ENCODE data around the gene RASAL2. TPM values are rescaled to one million over a fixed set of nuclear protein-coding genes. Genes with fewer than 3 reads are reported as not detected.

RASAL2 gene
- total RNA-seq (2014; rRNA removed; shearing (Covaris generic)), result 25.2 and 26.2 TPM in 2 replicates

GRCh38 chr1:178093951-178094738 is at the start of gene RASAL2:
Gene RASAL2, plus strand, starts transcription at chr1:178094104. Its CDS starts 389 bp downstream, at chr1:178094493.

DNA sequence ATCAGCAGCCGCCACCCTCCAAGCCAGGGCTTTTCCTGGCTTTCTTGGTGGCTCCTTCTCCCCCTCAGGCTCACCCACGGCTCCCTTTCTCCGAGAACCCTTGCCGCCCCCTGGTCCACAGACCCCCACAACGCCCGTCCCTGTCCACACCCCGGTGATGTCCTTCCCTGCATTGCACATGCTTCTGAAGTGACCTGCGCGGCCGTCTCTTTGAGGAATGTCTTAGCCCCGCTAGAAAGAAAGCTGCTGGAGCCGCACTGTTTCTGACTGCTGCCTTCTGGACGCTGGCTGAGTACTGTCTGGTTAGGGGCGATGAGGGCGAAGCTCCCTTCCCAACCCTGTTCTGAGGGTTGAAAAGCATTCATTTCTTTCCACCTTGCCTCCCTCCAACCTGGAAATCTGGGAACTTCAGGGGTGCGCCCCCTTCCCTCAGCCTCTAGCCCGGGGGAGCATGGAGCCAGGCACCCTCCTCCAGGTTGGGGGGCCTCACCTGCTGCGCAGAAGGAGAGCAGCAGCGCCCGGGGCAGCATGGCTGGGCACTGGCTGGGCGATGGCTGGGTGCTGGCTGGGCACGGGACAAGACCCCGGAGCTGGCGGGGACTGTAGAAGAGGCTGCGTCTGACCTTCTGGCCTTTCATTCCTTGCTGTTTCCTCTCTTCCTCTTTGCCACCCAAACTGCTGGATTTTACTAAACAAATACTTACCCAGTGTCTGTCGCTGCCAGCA is 402.7 kb downstream of the RASAL2 start, which contains the start of gene CLEC20A:
Gene CLEC20A, minus strand, starts transcription at position 555 of the 726 bp plus-strand sequence. Its CDS starts 25 bp downstream, at position 530.

DNA sequence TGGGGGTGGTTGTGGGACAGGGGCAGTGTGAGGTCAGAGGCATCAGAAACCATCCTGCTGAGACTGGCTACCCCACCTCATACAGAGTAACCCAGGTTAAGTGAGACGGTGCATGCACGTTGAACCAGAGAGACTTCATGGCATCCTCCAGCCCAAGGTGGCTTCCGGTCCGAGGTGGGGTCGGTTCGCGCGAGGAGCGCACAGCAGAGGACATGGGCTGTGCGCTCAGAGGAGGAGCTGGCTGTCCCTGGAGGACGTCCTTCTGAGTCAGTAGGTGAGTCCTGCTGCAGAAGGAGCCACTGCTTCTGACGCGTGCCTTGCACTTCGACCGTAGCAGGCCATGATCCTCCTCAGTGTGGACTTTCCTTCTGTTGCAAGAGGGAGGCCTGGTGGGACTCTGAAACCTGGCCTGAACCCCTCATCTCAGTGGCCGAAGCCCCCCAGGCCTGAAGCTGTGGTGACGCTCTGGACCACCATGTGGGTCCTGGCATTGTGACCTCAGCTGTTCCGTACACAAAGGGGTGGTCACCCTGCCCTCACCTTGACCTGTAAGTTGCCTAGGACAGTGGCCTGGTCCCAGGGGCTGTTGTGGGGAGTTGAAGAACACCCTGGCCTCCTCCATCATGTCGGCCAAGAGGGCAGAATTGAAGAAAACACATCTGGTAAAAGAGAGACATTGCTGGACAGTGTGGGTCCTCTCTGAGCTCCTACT is 418.8 kb downstream of the RASAL2 start, which contains the start of gene TEX35:
Gene TEX35, plus strand, starts transcription at position 544 of the 712 bp plus-strand sequence. Its CDS starts 80 bp downstream, at position 624.

Small RNA genes lying within 50 kb of the gene (small RNA-seq; reads per million reads assigned to genes)
- not detected for gene RF00017

Other genes starting within 250 kb of the RASAL2 start
- 0.34 and 1.5 TPM in 2 replicates for gene SEC16B, start 124.0 kb upstream of the RASAL2 start, total RNA-seq (2014; rRNA removed; shearing (Covaris generic))